Karpas-422 (cell line): ENCODE measurements around the gene ANK2. TPM values are rescaled to one million over a fixed set of nuclear protein-coding genes. Genes with fewer than 3 reads are reported as not detected.

Experiments used
- DNase-seq: peaks from one replicate; pipeline ENCODE4 v3.0.0-alpha.2; 2015
- H2AFZ ChIP-seq: fragments of 200-600 bp; sonication (generic); 2 replicates; pipeline ENCODE4 v1.6.1; 2014; ENCODE audit warnings: antibody characterized with exemption, low read length, mixed read lengths
- H3K27ac ChIP-seq: fragments of 200-600 bp; sonication (generic); 2 replicates; pipeline ENCODE4 v1.5.1; 2014; ENCODE audit warnings: mild to moderate bottlenecking, low read length, moderate library complexity
- H3K27me3 ChIP-seq: fragments of 200-600 bp; sonication (generic); 2 replicates; pipeline ENCODE4 v1.6.1; 2014; ENCODE audit warnings: low read length, mixed read lengths
- H3K36me3 ChIP-seq: fragments of 200-600 bp; sonication (generic); 2 replicates; pipeline ENCODE4 v1.6.1; 2014; ENCODE audit warnings: low read length, mixed read lengths; ENCODE audit not compliant: insufficient read depth
- H3K4me1 ChIP-seq: fragments of 200-600 bp; sonication (generic); 2 replicates; pipeline ENCODE4 v1.6.1; 2014; ENCODE audit warnings: mild to moderate bottlenecking, low read length, mixed read lengths
- H3K4me2 ChIP-seq: fragments of 200-600 bp; sonication (generic); 2 replicates; pipeline ENCODE4 v1.6.1; 2014; ENCODE audit warnings: low read length, low read depth, mild to moderate bottlenecking; ENCODE audit not compliant: poor library complexity, severe bottlenecking
- H3K4me3 ChIP-seq: fragments of 200-600 bp; sonication (generic); 2 replicates; pipeline ENCODE4 v1.5.1; 2014; ENCODE audit warnings: mild to moderate bottlenecking, antibody characterized with exemption, low read length, mixed read lengths
- H3K79me2 ChIP-seq: fragments of 200-600 bp; sonication (generic); 2 replicates; pipeline ENCODE4 v1.6.1; 2014; ENCODE audit warnings: mild to moderate bottlenecking, low read length, mixed read lengths
- H3K9ac ChIP-seq: fragments of 200-600 bp; sonication (generic); 2 replicates; pipeline ENCODE4 v1.6.0; 2014; ENCODE audit warnings: low read length
- H3K9me2 ChIP-seq: fragments of 200-600 bp; sonication (generic), shearing (Covaris generic); replicated peaks from 2 replicates; pipeline ENCODE4 v1.6.0; 2014; ENCODE audit warnings: mild to moderate bottlenecking, low read length, moderate library complexity; ENCODE audit not compliant: insufficient read depth
- H3K9me3 ChIP-seq: fragments of 300-700, 200-600 bp; sonication (generic); 2 replicates; pipeline ENCODE4 v1.6.1; 2014; ENCODE audit warnings: low read length, mixed read lengths
- H4K20me1 ChIP-seq: fragments of 200-600 bp; sonication (generic); 2 replicates; pipeline ENCODE4 v1.6.1; 2014; ENCODE audit warnings: mild to moderate bottlenecking, antibody characterized with exemption, low read length, low read depth; ENCODE audit not compliant: insufficient read depth
- total RNA-seq: library from RNA; depleted of rRNA; stranded (reverse); fragments of >200 nt; shearing (Covaris generic); gene quantifications from 2 replicates; pipeline ENCODE4 v1.2.3, GENCODE V29; 2014; ENCODE audit warnings: low replicate concordance

The ANK2 gene
- total RNA-seq, 1 experiment from 2014 or later, result 3.1 TPM

GRCh38 chr4:113109106-113109718 is 59.8 kb downstream of the ANK2 start:
- no peak for DNase-seq
- H3K4me2 ChIP-seq, result no peak overlapping the region
- H2AFZ ChIP-seq, result no peak overlapping the region

GRCh38 chr4:113112338-113112978 is 63.0 kb downstream of the ANK2 start:
- Histone ChIP-seq H3K79me2 (no peaks in the 10 kb centered on the region), H3K36me3 (no peaks in the 10 kb centered on the region), H3K4me1 (no peaks in the 10 kb centered on the region), H3K27me3 (no peaks in the 10 kb centered on the region), H3K9me2 (no peaks in the 10 kb centered on the region), H3K27ac (no peak overlapping the region), H3K9ac (no peak overlapping the region), H3K9me3 (no peaks in the 10 kb centered on the region), H4K20me1 (no peaks in the 10 kb centered on the region), H2AFZ (no peak overlapping the region), H3K4me3 (no peak overlapping the region), H3K4me2 (no peak overlapping the region)
- no peak for DNase-seq

More at GRCh38 chr4:113109106-113109718, 59.8 kb downstream of the ANK2 start:
- no peak overlapping the region for H3K4me3 ChIP-seq
- no peaks in the 10 kb centered on the region for H3K9me2 ChIP-seq
- H3K79me2 ChIP-seq, result no peaks in the 10 kb centered on the region
- H3K9ac ChIP-seq, result no peak overlapping the region
- no peak overlapping the region for H3K27ac ChIP-seq
- H3K36me3 ChIP-seq, result no peaks in the 10 kb centered on the region
- no peaks in the 10 kb centered on the region for H3K4me1 ChIP-seq
- H3K27me3 ChIP-seq, result no peaks in the 10 kb centered on the region
- no peaks in the 10 kb centered on the region for H4K20me1 ChIP-seq
- no peaks in the 10 kb centered on the region for H3K9me3 ChIP-seq

DNA sequence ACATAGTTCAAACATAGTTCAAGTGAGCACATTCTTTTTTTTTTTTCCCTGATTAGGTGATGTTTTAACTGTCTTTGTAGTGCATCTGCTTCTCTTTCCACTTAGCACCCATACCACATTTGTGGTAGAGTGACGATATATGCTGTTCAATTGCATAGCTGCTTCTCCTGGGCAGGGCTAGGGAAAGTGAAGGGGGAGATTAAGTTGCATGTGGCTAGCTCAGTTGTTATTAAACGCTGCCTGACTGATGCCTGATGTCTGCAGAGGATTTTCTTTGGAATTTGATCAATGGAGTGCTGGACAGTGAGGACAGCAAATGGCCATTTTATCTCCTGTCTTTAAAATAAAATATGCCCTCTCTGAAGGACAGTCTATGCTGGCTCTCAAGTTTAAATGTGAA is 63.7 kb downstream of the ANK2 start:
- Histone ChIP-seq H3K27ac (no peak overlapping the region), H3K9me3 (no peaks in the 10 kb centered on the region), H3K36me3 (no peaks in the 10 kb centered on the region), H2AFZ (no peak overlapping the region), H3K4me1 (no peaks in the 10 kb centered on the region), H3K79me2 (no peaks in the 10 kb centered on the region), H3K4me2 (no peak overlapping the region), H3K9ac (no peak overlapping the region), H3K9me2 (no peaks in the 10 kb centered on the region), H4K20me1 (no peaks in the 10 kb centered on the region), H3K27me3 (no peaks in the 10 kb centered on the region), H3K4me3 (no peak overlapping the region)
- no peak for DNase-seq

GRCh38 chr4:113114884-113115283 is 65.4 kb downstream of the ANK2 start:
- DNase-seq, result no peak
- Histone ChIP-seq H4K20me1 (no peaks in the 10 kb centered on the region), H3K4me2 (no peak overlapping the region), H3K4me1 (no peaks in the 10 kb centered on the region), H3K9me2 (no peaks in the 10 kb centered on the region), H3K27ac (no peak overlapping the region), H3K4me3 (no peak overlapping the region), H3K9ac (no peak overlapping the region), H3K9me3 (no peaks in the 10 kb centered on the region), H3K27me3 (no peaks in the 10 kb centered on the region), H3K36me3 (no peaks in the 10 kb centered on the region), H2AFZ (no peak overlapping the region), H3K79me2 (no peaks in the 10 kb centered on the region)

DNA sequence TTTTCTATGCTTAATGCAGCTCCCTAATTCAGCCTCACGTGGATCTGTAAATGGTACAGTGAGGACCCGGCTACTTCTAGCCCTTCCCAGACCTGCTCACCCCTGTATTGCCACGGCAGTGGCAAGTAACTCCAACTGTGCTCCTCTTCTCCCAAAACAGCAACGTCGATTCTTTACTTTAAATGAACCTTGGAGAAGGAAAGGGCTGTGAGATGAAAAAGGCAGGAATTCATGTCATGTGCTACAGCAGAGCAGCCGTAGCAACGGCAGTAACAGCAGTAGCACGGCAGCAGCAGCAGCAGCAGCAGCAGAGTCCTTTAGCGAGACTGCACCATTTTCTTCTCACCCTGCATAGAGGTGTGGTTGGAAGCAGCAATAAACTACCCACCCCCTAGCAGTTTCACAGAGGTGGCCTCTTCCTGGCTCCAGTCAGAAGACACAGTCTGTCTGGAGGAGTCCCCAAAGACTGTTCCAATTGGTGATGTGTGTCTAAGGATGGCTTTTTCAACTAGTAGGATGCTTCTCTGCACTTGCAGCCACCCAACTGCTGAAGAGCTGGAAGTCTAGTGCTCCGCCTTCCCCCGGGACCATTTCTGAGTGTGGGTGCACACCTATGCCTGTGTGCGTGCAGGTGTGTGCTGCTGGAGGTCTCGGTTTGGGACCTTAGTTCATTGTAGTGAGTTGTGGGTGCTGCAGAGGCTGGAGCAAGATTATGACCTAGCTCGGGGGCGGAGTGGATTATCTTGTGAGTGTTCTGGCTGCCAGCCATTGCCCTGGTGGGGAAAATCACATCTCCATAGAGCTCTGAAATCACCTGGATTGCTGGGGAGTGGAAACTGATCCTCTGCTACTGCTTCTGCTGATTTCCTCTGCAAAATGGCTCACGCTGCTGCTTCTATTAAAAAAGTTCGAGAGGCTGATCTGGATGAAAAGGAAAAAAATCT is 67.2 kb downstream of the ANK2 start:
- H3K9ac ChIP-seq, result no peak overlapping the region
- no peaks in the 10 kb centered on the region for H3K79me2 ChIP-seq
- no peaks in the 10 kb centered on the region for H3K4me1 ChIP-seq
- H3K4me3 ChIP-seq, result no peak overlapping the region
- H3K27ac ChIP-seq, result no peak overlapping the region
- no peaks in the 10 kb centered on the region for H3K9me3 ChIP-seq
- DNase-seq, result no peak
- no peaks in the 10 kb centered on the region for H3K9me2 ChIP-seq
- H3K4me2 ChIP-seq, result no peak overlapping the region
- no peaks in the 10 kb centered on the region for H3K27me3 ChIP-seq
- H3K36me3 ChIP-seq, result no peaks in the 10 kb centered on the region
- H4K20me1 ChIP-seq, result no peaks in the 10 kb centered on the region
- H2AFZ ChIP-seq, result no peak overlapping the region

GRCh38 chr4:113117358-113117702 is 67.9 kb downstream of the ANK2 start:
- no peaks in the 10 kb centered on the region for H3K27me3 ChIP-seq
- H2AFZ ChIP-seq, result no peak overlapping the region
- no peak overlapping the region for H3K4me3 ChIP-seq
- no peak overlapping the region for H3K9ac ChIP-seq
- H3K27ac ChIP-seq, result no peak overlapping the region
- no peak for DNase-seq
- H3K9me2 ChIP-seq, result no peaks in the 10 kb centered on the region
- no peak overlapping the region for H3K4me2 ChIP-seq
- no peaks in the 10 kb centered on the region for H3K9me3 ChIP-seq
- H4K20me1 ChIP-seq, result no peaks in the 10 kb centered on the region
- no peaks in the 10 kb centered on the region for H3K79me2 ChIP-seq
- no peaks in the 10 kb centered on the region for H3K4me1 ChIP-seq
- no peaks in the 10 kb centered on the region for H3K36me3 ChIP-seq

- Histone ChIP-seq H3K79me2 (no peaks in the 10 kb centered on the region), H3K4me1 (no peaks in the 10 kb centered on the region), H3K4me2 (no peak overlapping the region), H3K9me3 (no peaks in the 10 kb centered on the region), H3K27me3 (no peaks in the 10 kb centered on the region), H2AFZ (no peak overlapping the region), H4K20me1 (no peaks in the 10 kb centered on the region), H3K4me3 (no peak overlapping the region), H3K9me2 (no peaks in the 10 kb centered on the region), H3K9ac (no peak overlapping the region), H3K27ac (no peak overlapping the region), H3K36me3 (no peaks in the 10 kb centered on the region)
- no peak for DNase-seq
Observed at GRCh38 chr4:113122066-113122465, 72.6 kb downstream of the ANK2 start.

DNA sequence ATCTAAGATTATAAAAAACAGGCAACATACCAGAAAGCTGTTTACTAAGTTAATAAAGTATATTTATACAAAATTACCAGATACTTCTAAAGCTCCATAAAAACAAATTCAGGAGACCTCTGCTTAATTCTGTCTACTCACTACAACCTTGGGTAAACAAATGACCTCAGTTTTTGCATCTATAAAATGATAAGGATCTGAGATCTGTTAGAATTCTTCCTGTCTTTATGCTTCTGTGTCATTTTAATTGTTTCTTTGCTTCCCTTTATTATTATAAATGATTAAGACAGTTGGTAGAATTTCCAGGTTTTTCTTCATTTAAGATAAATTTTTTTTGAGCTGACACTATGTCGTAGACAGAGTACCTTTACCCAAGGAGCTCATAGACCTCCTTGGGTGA is 76.0 kb downstream of the ANK2 start:
- no peak overlapping the region for H3K4me2 ChIP-seq
- DNase-seq, result no peak
- no peaks in the 10 kb centered on the region for H3K4me1 ChIP-seq
- no peaks in the 10 kb centered on the region for H3K9me2 ChIP-seq
- no peak overlapping the region for H3K9ac ChIP-seq
- no peak overlapping the region for H2AFZ ChIP-seq
- no peaks in the 10 kb centered on the region for H3K9me3 ChIP-seq
- no peak overlapping the region for H3K27ac ChIP-seq
- H4K20me1 ChIP-seq, result no peaks in the 10 kb centered on the region
- no peaks in the 10 kb centered on the region for H3K79me2 ChIP-seq
- H3K4me3 ChIP-seq, result no peak overlapping the region
- H3K27me3 ChIP-seq, result no peaks in the 10 kb centered on the region
- no peaks in the 10 kb centered on the region for H3K36me3 ChIP-seq
